Hematopoietic multipotent progenitor cell treated with erythropoietin and hydrocortisone succinate and interleukin-3 and kit ligand, for 4 days (in vitro differentiated cells): ENCODE measurements around the gene SNAP91.
"Not testable (repeated sequence)": the region's sequence is repeated elsewhere in the genome, so short reads cannot be mapped to it uniquely, and the experiment has no call there.

Experiments
- DNase-seq: peaks from one replicate; pipeline ENCODE4 v3.0.0-alpha.2; 2015

The SNAP91 gene

GRCh38 chr6:83708970-83709747, at the start of gene SNAP91:
Gene SNAP91 (minus strand): TSS chr6:83709101. CDS start chr6:83707927, 1,174 bp downstream.
- DNase-seq: peak; percentile 7

- no peak for DNase-seq
Measured at GRCh38 chr6:83758533-83758932, 49.6 kb upstream of the SNAP91 start.

- DNase-seq: no peak
Measured at GRCh38 chr6:83757021-83757420, 48.1 kb upstream of the SNAP91 start.

GRCh38 chr6:83756565-83756964, 47.7 kb upstream of the SNAP91 start:
- DNase-seq: no peak

GRCh38 chr6:83752375-83752774, 43.5 kb upstream of the SNAP91 start:
- DNase-seq: not testable (repeated sequence)

- no peak for DNase-seq
Measured at GRCh38 chr6:83741089-83741488, 32.2 kb upstream of the SNAP91 start.

- DNase-seq: no peak
Measured at GRCh38 chr6:83735461-83735860, 26.6 kb upstream of the SNAP91 start.

- no peak for DNase-seq
Measured at GRCh38 chr6:83729871-83730270, 21.0 kb upstream of the SNAP91 start.

- no peak for DNase-seq
Measured at GRCh38 chr6:83722876-83723275, 14.0 kb upstream of the SNAP91 start.

- DNase-seq: no peak
Measured at GRCh38 chr6:83717809-83718208, 8.9 kb upstream of the SNAP91 start.

GRCh38 chr6:83711958-83712357, 3.1 kb upstream of the SNAP91 start:
- peak; percentile 1 for DNase-seq

- no peak for DNase-seq
Measured at GRCh38 chr6:83709748-83710050, 798 bp upstream of the SNAP91 start.

GRCh38 chr6:83708546-83708969, 343 bp downstream of the SNAP91 start:
- peak; percentile 16 for DNase-seq

GRCh38 chr6:83707829-83708545, 914 bp downstream of the SNAP91 start:
- peak; percentile 2 for DNase-seq

- DNase-seq: no peak
Measured at GRCh38 chr6:83702749-83703148, 6.2 kb downstream of the SNAP91 start.

GRCh38 chr6:83702077-83702476, 6.8 kb downstream of the SNAP91 start:
- DNase-seq: no peak

- no peak for DNase-seq
Measured at GRCh38 chr6:83696674-83697073, 12.2 kb downstream of the SNAP91 start.

- DNase-seq: no peak
Measured at GRCh38 chr6:83685481-83685880, 23.4 kb downstream of the SNAP91 start.

- DNase-seq: no peak
Measured at GRCh38 chr6:83677791-83678190, 31.1 kb downstream of the SNAP91 start.

GRCh38 chr6:83637953-83638352, 70.9 kb downstream of the SNAP91 start:
- no peak for DNase-seq

GRCh38 chr6:83636800-83637199, 72.1 kb downstream of the SNAP91 start:
- no peak for DNase-seq

GRCh38 chr6:83633609-83634008, 75.3 kb downstream of the SNAP91 start:
- DNase-seq: no peak

- DNase-seq: peak; percentile 1
Measured at GRCh38 chr6:83633149-83633548, 75.8 kb downstream of the SNAP91 start.

- DNase-seq: not testable (repeated sequence)
Measured at GRCh38 chr6:83629908-83630307, 79.0 kb downstream of the SNAP91 start.
